GM18873 (cell line): ENCODE measurements around the gene LRRN2.
"Not testable (repeated sequence)": the region's sequence is repeated elsewhere in the genome, so short reads cannot be mapped to it uniquely, and the experiment has no call there.

ENCODE experiments used
- ATAC-seq: cut with Tn5 transposase; IDR thresholded peaks from one replicate; pipeline ENCODE4 v1.9.1; 2021; ENCODE audit warnings: mild to moderate bottlenecking, moderate library complexity, moderate number of reproducible peaks; ENCODE audit not compliant: unreplicated experiment, low FRiP score

Gene LRRN2

GRCh38 chr1:204578867-204579664, 106.5 kb downstream of the LRRN2 start:
- peak; percentile 51 for ATAC-seq

GRCh38 chr1:204577794-204578478, 107.6 kb downstream of the LRRN2 start:
- no peak for ATAC-seq

- ATAC-seq: no peak
These were observed 109.1 kb downstream of the LRRN2 start for GRCh38 chr1:204576422-204576821.

DNA sequence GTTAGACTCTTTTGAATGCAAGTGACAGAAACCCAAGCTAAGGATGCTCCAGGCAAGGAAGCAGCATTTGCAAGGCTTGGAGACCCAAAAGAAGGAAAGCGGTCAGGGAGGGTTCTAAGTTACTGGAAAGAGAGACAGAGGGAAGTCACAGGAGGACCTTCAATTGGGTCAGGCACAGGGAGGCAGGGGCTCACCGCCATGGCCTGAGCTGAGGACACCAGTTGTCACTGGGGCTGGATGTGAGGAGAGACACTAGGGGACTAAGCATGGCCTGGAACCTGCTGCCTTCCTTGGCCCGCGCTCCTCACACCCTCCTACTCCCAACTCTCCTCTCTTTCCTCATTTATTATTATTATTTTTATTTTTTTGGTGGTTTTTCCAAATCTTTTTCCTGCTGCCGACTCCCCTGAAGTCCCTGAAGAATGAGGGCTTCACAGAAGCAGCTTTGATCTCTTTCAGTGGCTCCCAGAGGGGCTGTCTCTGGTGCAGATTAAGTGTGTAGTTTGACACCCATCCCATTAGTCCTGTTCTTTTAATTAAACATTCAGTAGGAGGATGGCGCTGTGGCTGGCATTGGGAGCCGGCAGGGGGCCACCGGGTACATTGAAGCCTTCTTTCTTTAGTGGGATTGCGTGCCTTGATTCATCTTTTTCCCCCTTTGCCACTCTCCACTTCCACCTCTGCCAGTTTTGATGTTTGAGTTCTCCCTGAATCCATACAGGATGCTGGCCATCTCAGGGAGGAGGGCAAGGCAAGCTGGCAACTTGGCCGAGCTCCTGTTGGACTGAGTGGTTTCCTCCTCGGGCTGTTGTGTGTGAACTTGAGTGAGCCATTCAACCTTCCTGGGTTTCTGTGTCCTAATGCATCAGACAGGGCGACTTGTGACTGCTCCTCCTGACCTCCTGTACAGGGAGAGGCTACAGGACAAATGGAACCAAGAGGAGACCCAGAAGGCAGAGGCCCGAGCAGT, 110.0 kb downstream of the LRRN2 start:
- ATAC-seq: no peak

- ATAC-seq: no peak
These were observed 110.7 kb downstream of the LRRN2 start for GRCh38 chr1:204574865-204575163.

GRCh38 chr1:204574016-204574864, 111.3 kb downstream of the LRRN2 start:
- ATAC-seq: no peak

DNA sequence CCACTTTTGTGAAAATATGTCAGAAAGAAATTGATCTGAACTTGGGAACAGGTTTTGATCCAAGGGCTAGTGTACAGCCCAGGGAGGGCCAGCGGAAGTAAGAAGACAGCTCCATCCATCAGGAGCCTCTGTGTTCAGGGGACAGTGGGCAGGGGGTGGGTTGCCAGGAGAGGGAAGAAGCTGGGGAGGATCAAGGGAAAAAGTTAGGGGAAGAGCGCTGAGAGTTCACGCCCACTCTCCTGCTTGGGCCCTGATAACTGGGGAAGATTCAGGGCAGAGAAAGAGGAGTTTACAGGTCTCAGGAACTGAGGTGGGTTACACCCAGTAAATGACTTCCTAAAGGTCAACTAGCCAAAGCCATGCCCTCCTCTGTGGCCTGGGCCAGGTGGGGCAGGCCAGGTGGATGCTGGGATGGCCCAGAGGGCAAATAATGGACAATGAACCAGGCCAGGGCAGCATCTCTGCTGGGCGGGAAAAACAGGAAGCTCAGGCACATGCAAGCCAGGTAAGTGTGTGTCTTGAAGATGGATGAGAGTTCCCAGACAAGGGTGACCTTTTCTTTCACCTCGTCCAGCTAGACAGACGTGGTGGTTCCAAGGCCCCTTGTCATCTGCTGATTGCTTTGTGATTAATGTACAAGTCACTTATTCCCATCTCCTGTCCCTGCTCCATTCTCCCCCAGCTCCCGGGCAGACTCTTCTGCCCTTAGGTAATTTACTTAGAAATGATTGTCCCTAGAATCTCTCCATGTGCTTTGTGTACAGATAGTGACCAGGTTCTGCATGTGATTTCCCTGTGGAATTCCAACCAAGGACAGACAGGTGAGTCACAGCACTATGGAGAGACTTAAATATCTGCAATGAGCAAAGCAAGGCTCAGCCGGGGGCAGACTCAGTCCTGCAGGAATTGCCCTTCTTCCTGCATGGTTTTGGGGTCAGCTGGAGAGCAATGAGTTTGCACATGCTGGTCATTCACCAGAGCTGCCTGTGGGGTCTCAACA, 112.3 kb downstream of the LRRN2 start:
- ATAC-seq: no peak

- ATAC-seq: no peak
These were observed 113.9 kb downstream of the LRRN2 start for GRCh38 chr1:204571631-204572030.

DNA sequence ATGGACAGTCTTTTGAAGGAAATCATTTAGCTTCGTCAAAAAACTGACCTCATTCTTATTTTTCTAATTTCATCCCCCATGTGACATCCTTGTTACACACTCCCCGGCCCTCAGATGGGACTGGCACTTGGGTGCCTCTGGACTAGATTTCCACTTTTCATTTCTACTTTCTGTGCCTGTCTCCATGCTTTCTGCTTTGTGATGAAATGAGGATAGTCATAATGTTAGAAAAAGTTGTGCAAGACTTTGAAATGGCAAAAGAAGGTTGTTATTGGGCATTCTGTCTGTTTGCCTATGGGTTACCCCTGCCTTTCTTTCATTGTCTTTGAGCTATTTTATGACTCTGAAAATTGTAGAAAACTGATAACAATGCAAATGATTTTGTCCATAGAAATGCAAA, 114.4 kb downstream of the LRRN2 start:
- no peak for ATAC-seq

DNA sequence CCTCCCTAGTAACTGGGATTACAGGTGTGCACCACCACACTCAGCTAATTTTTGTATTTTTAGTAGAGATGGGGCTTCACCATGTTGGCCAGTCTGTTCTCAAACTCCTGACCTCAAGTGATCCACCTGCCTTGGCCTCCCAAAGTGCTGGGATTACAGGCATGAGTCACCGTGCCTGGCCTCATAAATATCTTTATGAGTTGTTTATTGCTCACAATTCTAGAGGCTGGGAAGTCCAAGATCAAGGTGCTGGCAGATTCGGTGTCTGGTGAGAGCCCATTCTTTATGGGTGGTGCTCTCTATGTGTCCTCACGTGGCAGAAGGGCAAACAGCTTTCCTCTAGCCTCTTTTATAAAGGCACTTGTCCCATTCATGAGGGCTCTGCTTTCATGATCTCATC, 115.5 kb downstream of the LRRN2 start:
- not testable (repeated sequence) for ATAC-seq

DNA sequence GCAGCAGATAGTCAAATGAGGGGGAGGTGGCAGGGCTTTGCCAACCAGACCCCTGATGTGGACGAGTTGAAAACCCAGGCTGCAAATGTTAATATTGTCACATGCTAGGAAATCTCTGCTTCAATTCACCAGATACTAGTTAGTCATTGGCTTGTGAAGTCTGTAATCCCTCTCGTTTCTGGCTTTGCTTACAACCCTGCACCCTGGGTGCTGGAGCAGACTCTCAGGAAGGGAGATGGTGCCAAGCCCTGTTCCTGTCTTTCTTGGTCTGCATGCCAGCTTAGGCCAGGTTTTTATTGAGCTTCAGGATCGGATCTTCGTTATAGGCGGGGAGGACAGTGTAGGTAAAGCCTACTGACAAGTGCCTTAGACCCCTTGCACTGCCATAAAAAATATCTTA, 116.1 kb downstream of the LRRN2 start:
- ATAC-seq: no peak

DNA sequence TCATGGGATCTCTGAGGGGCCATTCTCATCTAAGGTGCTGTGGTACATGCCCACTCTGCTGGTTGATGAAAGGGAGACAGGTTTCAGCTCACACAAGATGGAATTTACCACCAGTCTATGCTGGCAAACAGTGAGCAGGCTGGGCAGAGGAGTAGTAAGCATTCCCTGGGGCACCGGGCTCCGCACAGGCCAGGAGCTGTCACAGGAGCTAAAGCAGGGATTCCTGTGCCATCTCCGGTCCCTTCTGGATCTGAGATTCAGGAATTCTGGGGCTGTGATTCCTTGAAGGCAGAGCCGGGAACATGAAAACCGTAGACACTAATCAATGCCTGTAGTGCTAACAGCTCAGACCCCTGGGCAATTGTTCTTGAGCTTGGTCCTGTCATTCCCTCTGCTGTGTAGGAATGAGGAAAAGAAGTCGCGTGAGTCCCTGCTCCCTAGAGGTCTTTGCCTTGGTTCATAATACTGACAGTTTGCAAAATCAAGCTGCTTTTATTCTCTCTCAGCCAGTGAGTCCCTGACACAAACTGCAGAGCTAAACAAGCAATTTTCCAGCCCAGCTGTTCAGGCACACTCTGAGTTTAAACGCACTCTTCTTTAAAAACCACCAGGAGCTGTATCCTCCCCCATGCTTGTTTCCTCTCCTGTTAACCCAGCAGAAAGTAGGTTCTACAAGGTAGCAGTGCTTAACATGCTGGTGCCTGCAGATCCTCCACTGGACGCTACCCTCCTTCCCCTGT, 116.8 kb downstream of the LRRN2 start:
- no peak for ATAC-seq
